ENCODE results near the gene SDK1.

SDK1 gene

GRCh38 chr7:3300651-3301448, at the start of gene SDK1:
Gene SDK1 (plus strand): TSS chr7:3301252. CDS start chr7:3301587, 335 bp downstream.
- DNase-seq = peak; percentile 90

GRCh38 chr7:3254718-3255117, 46.3 kb upstream of the SDK1 start:
- no peak for DNase-seq

- DNase-seq = no peak
Observed at GRCh38 chr7:3259711-3260400, 41.2 kb upstream of the SDK1 start.

GRCh38 chr7:3260401-3260715, 40.7 kb upstream of the SDK1 start:
- no peak for DNase-seq

- no peak for DNase-seq
Observed at GRCh38 chr7:3264693-3265339, 36.2 kb upstream of the SDK1 start.

- DNase-seq = no peak
Observed at GRCh38 chr7:3265388-3265787, 35.7 kb upstream of the SDK1 start.

- no peak for DNase-seq
Observed at GRCh38 chr7:3266240-3266639, 34.8 kb upstream of the SDK1 start.

- DNase-seq = no peak
Observed at GRCh38 chr7:3267966-3268690, 32.9 kb upstream of the SDK1 start.

GRCh38 chr7:3270362-3270761, 30.7 kb upstream of the SDK1 start:
- DNase-seq = no peak

- no peak for DNase-seq
Observed at GRCh38 chr7:3271298-3271697, 29.8 kb upstream of the SDK1 start.

GRCh38 chr7:3272691-3273141, 28.3 kb upstream of the SDK1 start:
- DNase-seq = no peak

- DNase-seq = no peak
Observed at GRCh38 chr7:3274131-3274530, 26.9 kb upstream of the SDK1 start.

- DNase-seq = no peak
Observed at GRCh38 chr7:3277604-3278572, 23.2 kb upstream of the SDK1 start.

- DNase-seq = no peak
Observed at GRCh38 chr7:3279147-3279818, 21.8 kb upstream of the SDK1 start.

- no peak for DNase-seq
Observed at GRCh38 chr7:3280445-3280844, 20.6 kb upstream of the SDK1 start.

GRCh38 chr7:3280946-3281656, 20.0 kb upstream of the SDK1 start:
- no peak for DNase-seq

- no peak for DNase-seq
Observed at GRCh38 chr7:3282457-3282856, 18.6 kb upstream of the SDK1 start.

GRCh38 chr7:3283130-3283704, 17.8 kb upstream of the SDK1 start:
- no peak for DNase-seq

- no peak for DNase-seq
Observed at GRCh38 chr7:3285652-3286051, 15.4 kb upstream of the SDK1 start.

GRCh38 chr7:3289996-3290395, 11.1 kb upstream of the SDK1 start:
- no peak for DNase-seq

Measured in CD4-positive, alpha-beta T cell treated with Interleukin-4 for 1 hour (primary cell).